T-cell (primary cell): ENCODE results near the gene THTPA. TPM values are rescaled to one million over a fixed set of nuclear protein-coding genes. Genes with fewer than 3 reads are reported as not detected.

Experiments
- ATAC-seq, 4 experiments: fragments of 200-7000 bp in 3 of 4; fragments of 150-1000 bp in 1 of 4; cut with Tn5 transposase; replicated peaks in 1 of 4; 1 replicate in 3 of 4; 2 replicates in 1 of 4; pipeline ENCODE4 v1.10.0; 2021; ENCODE audit warnings: moderate library complexity in 3 of 4, mild to moderate bottlenecking in 2 of 4, moderate number of reproducible peaks in 1 of 4
- CTCF ChIA-PET, 2 donors: fragments of 300-600 bp; sonication (Branson Sonifier 250); formaldehyde crosslinking; loops; one replicate each; lab custom pipeline; 2022; ENCODE audit warnings: antibody characterized with exemption in 2 of 2; lab: Charles Lee
- POLR2A ChIA-PET, 2 donors: fragments of 300-600 bp; sonication (Branson Sonifier 250); formaldehyde crosslinking; loops; one replicate each; lab custom pipeline; 2022; ENCODE audit warnings: antibody characterized with exemption in 2 of 2; lab: Charles Lee
- DNase-seq, 35 experiments: peaks; one replicate each; pipeline versions ENCODE4 v3.0.0 to v3.0.0-alpha.2; 2013 to 2023
- H3K27ac ChIP-seq: one replicate; pipeline ENCODE4 v1.5.1; 2013; ENCODE audit warnings: low read length
- H3K27me3 ChIP-seq, 2 experiments: replicated peaks in 1 of 2; 1 replicate in 1 of 2; 2 replicates in 1 of 2; pipeline versions ENCODE4 v1.6.1 to v1.7.0; 2013; ENCODE audit warnings: low read length in 1 of 2, mixed read lengths in 1 of 2; ENCODE audit not compliant: control insufficient read depth in 2 of 2, insufficient read depth in 2 of 2; ENCODE audit errors: extremely low read depth in 1 of 2
- H3K36me3 ChIP-seq, 2 donors: 1 replicate in 1 of 2; 2 replicates in 1 of 2; pipeline versions ENCODE4 v1.6.1 to v1.7.0; 2013; ENCODE audit warnings: low read length in 1 of 2; ENCODE audit not compliant: control insufficient read depth in 2 of 2, insufficient read depth in 1 of 2; ENCODE audit errors: extremely low read depth in 1 of 2
- H3K4me1 ChIP-seq, 2 experiments: 1 replicate in 1 of 2; 2 replicates in 1 of 2; pipeline versions ENCODE4 v1.6.1 to v1.7.0; 2013; ENCODE audit warnings: low read length in 2 of 2, mixed read lengths in 1 of 2; ENCODE audit not compliant: insufficient read depth in 2 of 2, control insufficient read depth in 1 of 2; ENCODE audit errors: extremely low read depth in 1 of 2
- H3K4me3 ChIP-seq, 2 donors: 1 replicate in 1 of 2; 2 replicates in 1 of 2; pipeline versions ENCODE4 v1.5.1 to v1.7.0; 2013; ENCODE audit warnings: mild to moderate bottlenecking in 2 of 2, low read length in 1 of 2, moderate library complexity in 1 of 2; ENCODE audit not compliant: control insufficient read depth in 1 of 2; ENCODE audit errors: extremely low read depth in 1 of 2
- H3K9me3 ChIP-seq: 2 replicates; pipeline ENCODE4 v1.7.0; 2013
- H3K27ac Mint-ChIP-seq, 2 donors: one replicate each; pipeline ENCODE4 v1.8.0; 2020 to 2021; ENCODE audit warnings: mild to moderate bottlenecking in 2 of 2, mixed read lengths in 2 of 2
- H3K27me3 Mint-ChIP-seq, 2 donors: one replicate each; pipeline ENCODE4 v1.8.0; 2021 to 2022; ENCODE audit warnings: mixed read lengths in 2 of 2
- H3K36me3 Mint-ChIP-seq: one replicate; pipeline ENCODE4 v1.8.0; 2021; ENCODE audit warnings: mixed read lengths
- H3K4me1 Mint-ChIP-seq, 3 donors: one replicate each; pipeline ENCODE4 v1.8.0; 2020 to 2022; ENCODE audit warnings: mixed read lengths in 3 of 3, mild to moderate bottlenecking in 1 of 3
- H3K4me3 Mint-ChIP-seq, 3 donors: one replicate each; pipeline ENCODE4 v1.8.0; 2020 to 2022; ENCODE audit warnings: mild to moderate bottlenecking in 3 of 3, mixed read lengths in 3 of 3, moderate library complexity in 3 of 3
- H3K9me3 Mint-ChIP-seq, 3 donors: one replicate each; pipeline ENCODE4 v1.8.0; 2020 to 2022; ENCODE audit warnings: mixed read lengths in 3 of 3
- WGBS: methylation state at CpG from one replicate; pipeline ENCODE4 v1.1.5; 2013; ENCODE audit warnings: missing lambda C conversion rate; ENCODE audit not compliant: insufficient coverage; 5-methylcytosine and 5-hydroxymethylcytosine counted together
- total RNA-seq, 35 experiments: library from RNA in 6 of 35; stranded (reverse) in 6 of 35; fragments of 120-200 nt in 1 of 35; gene quantifications; one replicate each; pipeline versions ENCODE4 v1.2.1 to v1.2.4 and lab custom pipeline; 2013 to 2026

The THTPA gene, protein sequence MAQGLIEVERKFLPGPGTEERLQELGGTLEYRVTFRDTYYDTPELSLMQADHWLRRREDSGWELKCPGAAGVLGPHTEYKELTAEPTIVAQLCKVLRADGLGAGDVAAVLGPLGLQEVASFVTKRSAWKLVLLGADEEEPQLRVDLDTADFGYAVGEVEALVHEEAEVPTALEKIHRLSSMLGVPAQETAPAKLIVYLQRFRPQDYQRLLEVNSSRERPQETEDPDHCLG
- total RNA-seq (10 to 100 TPM; 13.3 to 26.4 (median 20.5) TPM), total RNA-seq (lab: John Stamatoyannopoulos, UW) (4.0 to 14.8 (median 8.2) reads per million in 29 experiments)
- 9.5 TPM for total RNA-seq (2013)

DNA sequence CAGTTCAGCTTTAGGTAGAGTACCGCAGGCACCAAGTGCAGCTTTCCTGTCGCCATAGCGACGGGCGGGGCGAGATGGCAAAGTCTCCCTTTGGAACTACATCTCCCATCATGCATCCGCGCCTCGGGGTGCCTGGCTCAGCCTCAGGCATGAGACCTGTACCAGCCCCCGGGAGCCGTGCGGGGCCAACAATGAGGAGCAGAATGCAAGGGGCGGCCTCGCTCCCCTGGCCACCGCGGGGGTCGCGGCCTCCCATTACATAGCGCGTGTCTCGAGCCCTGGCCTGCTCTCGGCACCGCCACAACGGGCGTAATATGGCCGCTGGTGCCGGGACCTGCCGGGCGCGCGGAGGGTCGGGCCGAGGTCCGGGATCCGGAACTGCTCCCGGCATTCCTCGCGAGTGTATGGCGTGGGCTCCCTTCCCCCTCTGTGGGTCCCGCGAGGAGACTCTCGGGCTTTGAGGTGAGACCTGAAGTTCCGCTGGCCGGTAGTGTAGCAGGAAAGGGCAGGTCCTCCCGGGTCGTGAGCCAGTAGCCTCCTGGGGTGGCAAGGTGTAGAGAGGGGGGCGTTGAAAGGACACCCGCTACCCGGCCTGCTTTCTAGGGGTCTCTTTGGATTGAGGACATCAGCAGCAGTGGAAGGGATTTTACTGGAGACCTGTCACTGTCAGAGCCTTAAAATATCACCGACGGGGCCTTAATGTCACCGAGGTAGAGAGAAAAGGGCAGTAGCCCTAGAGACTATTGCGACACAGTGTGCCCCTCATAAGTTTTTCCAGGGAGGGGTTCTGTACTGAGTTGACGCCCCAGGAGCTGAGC lies at the start of gene THTPA:
THTPA (plus strand) TSS at position 390 of the 818 bp plus-strand sequence. CDS start 487 bp downstream, outside the sequence.
- DNase-seq (peak; percentile 86 to 98 (median 93)), ATAC-seq (peak; percentile 85 to 90 (median 88))
- peaks cover 33 to 45% (median 41%) of the 10 kb centered on the region in 3 donors for H3K4me1 Mint-ChIP-seq
- 1% methylated on average over 52 of the region's 54 CpGs for WGBS
- H3K9me3 Mint-ChIP-seq: no peaks in the 10 kb centered on the region
- peaks cover 6 to 48% of the 10 kb centered on the region in 2 experiments for H3K4me1 ChIP-seq
- peaks cover 0 to 5% of the 10 kb centered on the region in 2 experiments for H3K27me3 ChIP-seq
- no peaks in the 10 kb centered on the region for H3K9me3 ChIP-seq
- peak within 1 kb of the TSS; percentile 75 to 87 for H3K4me3 ChIP-seq
- CTCF ChIA-PET: interaction anchor here (0.5 to 9.2 kb wide), 6 partner anchors 13 to 461 kb away, joined by 3 to 107 read pairs (median 3); partner anchors contain the start of genes ACIN1 (in 1 of the 2) and C14orf119 (in 1 of the 2)
- peak within 1 kb of the TSS; percentile 78 for H3K27ac ChIP-seq
- H3K27ac Mint-ChIP-seq: peak within 1 kb of the TSS; percentile 90 to 96
- H3K36me3 Mint-ChIP-seq: peaks cover 13% of the 10 kb centered on the region
- H3K4me3 Mint-ChIP-seq: peak within 1 kb of the TSS; percentile 90 to 97 (median 96)
- peaks cover 11 to 31% of the 10 kb centered on the region in 2 donors for H3K36me3 ChIP-seq
- POLR2A ChIA-PET: interaction anchor here in 1 of 2 donors (0.6 kb wide), 1 partner anchor 732 kb away, joined by 3 read pairs; no protein-coding TSS in a partner anchor
- no peaks in the 10 kb centered on the region for H3K27me3 Mint-ChIP-seq

DNA sequence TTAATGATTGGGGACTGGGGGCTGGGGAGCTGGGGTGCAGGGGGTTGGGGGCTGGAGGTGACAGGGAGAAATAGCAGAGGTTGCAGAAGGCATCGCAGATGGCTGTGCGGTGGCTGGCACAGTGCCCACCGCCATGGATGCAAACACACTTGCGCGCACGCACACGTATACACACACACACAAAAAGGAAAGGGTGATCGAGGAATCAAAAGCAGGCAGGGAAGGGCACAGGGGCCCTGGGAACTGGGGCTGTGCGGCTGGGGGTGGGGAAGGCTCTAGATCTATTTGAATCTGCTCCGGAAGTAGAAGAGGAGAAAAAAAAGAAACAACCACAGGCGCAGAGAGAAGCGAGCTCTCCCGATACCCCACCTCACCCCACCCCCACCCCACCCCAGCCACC lies 43.9 kb upstream of the THTPA start:
- ATAC-seq: peak in 3 of 4 experiments; percentile 46 to 79 (median 61)
- peak overlapping the region; percentile 9 to 62 for H3K27ac Mint-ChIP-seq
- H3K27me3 ChIP-seq: no peaks in the 10 kb centered on the region
- peaks cover 18% of the 10 kb centered on the region for H3K36me3 Mint-ChIP-seq
- H3K36me3 ChIP-seq: peaks cover 0 to 3% of the 10 kb centered on the region in 2 donors
- H3K9me3 Mint-ChIP-seq: no peaks in the 10 kb centered on the region
- WGBS: no CpG with 5 or more reads among the region's 13 CpGs
- peaks cover 2 to 14% of the 10 kb centered on the region in 2 experiments for H3K4me1 ChIP-seq
- H3K27me3 Mint-ChIP-seq: no peaks in the 10 kb centered on the region
- peaks cover 9 to 18% (median 11%) of the 10 kb centered on the region in 3 donors for H3K4me1 Mint-ChIP-seq
- H3K4me3 Mint-ChIP-seq: peak overlapping the region; percentile 64 to 76 (median 74)
- H3K4me3 ChIP-seq: peak overlapping the region; percentile 14 to 34
- ChIA-PET CTCF (interaction anchor here (0.6 to 1.0 kb wide), 3 partner anchors 23 to 769 kb away, joined by 3 to 6 read pairs (median 5); no protein-coding TSS in a partner anchor), POLR2A (no interaction called here)
- H3K9me3 ChIP-seq: no peaks in the 10 kb centered on the region
- peak in 23 of 35 experiments; percentile 2 to 38 (median 15) for DNase-seq
- no peak overlapping the region for H3K27ac ChIP-seq

DNA sequence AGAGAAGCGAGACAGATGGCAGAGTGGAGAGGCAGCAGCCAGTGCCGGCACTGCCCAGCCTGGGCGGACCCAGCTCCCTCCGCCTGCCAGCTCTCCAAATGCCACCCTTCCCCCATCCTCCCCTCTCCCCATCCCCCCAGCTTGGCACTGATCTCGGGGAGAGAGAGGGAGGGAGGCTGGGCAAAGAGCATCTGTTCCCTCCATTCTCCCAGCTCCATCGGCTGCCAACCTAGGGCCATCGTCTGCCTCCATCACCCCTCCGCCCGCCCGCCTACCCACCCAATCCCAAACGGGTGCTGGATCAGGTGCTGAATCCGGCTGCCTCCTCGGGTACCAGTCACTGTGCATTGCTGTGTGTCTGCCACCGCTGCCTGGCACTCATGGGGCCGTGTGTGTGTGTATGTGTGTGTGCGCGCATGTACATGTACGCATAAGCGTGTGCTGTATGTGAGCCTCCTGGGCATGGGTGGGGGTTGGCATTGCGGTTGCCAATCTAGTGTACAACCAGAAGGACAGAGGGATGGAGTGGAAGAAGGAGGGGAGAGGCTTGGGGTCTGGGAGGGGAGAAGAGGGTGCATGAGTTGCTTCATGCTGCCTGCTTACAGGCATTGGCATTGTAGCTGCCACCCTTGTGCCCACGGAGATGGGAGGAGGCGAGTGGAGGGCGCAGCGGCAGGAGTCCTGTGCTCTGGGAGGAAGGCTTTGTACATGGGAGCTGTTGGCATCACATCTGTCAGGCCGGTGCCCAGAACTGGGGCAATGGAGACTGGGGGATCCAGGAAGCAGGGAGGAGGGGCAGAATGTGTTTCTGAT lies 42.9 kb upstream of the THTPA start:
- H3K36me3 ChIP-seq: peaks cover 0 to 3% of the 10 kb centered on the region in 2 donors
- H3K4me3 Mint-ChIP-seq: peak overlapping the region in 1 of 3 donors; percentile 64
- POLR2A ChIA-PET: no interaction called here
- H3K4me1 Mint-ChIP-seq: peaks cover 9 to 18% (median 11%) of the 10 kb centered on the region in 3 donors
- DNase-seq (no peak), ATAC-seq (no peak)
- no peaks in the 10 kb centered on the region for H3K27me3 Mint-ChIP-seq
- H3K27me3 ChIP-seq: no peaks in the 10 kb centered on the region
- H3K27ac Mint-ChIP-seq: no peak overlapping the region
- no peak overlapping the region for H3K27ac ChIP-seq
- 88% methylated on average over 20 of the region's 25 CpGs for WGBS
- peaks cover 2 to 14% of the 10 kb centered on the region in 2 experiments for H3K4me1 ChIP-seq
- CTCF ChIA-PET: no interaction called here
- peaks cover 15% of the 10 kb centered on the region for H3K36me3 Mint-ChIP-seq
- no peak overlapping the region for H3K4me3 ChIP-seq
- no peaks in the 10 kb centered on the region for H3K9me3 Mint-ChIP-seq
- H3K9me3 ChIP-seq: no peaks in the 10 kb centered on the region

DNA sequence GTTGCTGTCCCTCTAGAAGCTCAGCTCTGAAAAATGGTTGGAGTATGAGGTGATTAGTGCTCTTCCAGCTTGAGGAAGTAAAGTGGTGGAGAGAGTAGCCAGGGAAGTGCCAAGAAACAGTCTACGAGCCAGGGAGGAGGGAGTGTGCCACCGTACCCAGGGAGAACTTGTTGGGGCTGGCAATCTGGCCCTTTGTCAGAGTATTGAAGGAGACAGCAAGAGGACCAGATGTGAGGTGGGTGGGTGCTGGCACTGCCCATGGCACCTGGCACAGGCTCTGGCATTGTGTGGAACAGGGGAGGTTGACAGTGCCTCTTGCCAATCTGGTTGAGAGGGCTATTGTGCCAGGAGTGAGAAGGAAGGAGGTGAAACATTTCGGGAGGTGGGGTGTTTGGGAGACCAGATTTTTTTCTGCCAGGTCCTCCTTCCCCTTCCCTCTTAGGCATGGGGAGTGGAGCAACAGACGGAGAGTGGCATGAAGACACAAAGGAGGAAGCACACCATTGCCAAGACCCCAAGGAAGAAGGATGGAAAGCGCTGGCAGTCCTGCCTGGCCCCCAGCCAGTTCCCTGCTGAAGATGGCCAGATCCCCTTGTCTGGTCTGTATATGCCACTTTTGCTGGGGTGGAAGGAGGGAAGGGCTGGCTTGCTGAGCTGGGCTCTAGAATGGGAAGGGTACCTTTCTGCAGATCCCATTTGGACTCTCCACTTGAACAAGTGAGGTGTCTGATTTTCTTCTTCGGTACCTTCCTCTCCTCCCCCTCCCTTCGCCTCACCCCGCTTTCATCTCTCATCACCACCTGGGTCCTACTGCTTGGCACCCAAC lies 42.0 kb upstream of the THTPA start:
- no peak overlapping the region for H3K27ac ChIP-seq
- ChIA-PET CTCF (no interaction called here), POLR2A (no interaction called here)
- H3K4me3 ChIP-seq: no peak overlapping the region
- 80% methylated on average over 7 of the region's 8 CpGs for WGBS
- ATAC-seq: no peak
- DNase-seq: no peak
- no peaks in the 10 kb centered on the region for H3K9me3 ChIP-seq
- Mint-ChIP-seq H3K27ac (no peak overlapping the region), H3K4me1 (peaks cover 9 to 18% (median 11%) of the 10 kb centered on the region in 3 donors), H3K27me3 (no peaks in the 10 kb centered on the region), H3K36me3 (peaks cover 15% of the 10 kb centered on the region), H3K4me3 (peak overlapping the region in 1 of 3 donors; percentile 3), H3K9me3 (no peaks in the 10 kb centered on the region)
- peaks cover 2 to 14% of the 10 kb centered on the region in 2 experiments for H3K4me1 ChIP-seq
- no peaks in the 10 kb centered on the region for H3K27me3 ChIP-seq
- peaks cover 0 to 3% of the 10 kb centered on the region in 2 donors for H3K36me3 ChIP-seq

DNA sequence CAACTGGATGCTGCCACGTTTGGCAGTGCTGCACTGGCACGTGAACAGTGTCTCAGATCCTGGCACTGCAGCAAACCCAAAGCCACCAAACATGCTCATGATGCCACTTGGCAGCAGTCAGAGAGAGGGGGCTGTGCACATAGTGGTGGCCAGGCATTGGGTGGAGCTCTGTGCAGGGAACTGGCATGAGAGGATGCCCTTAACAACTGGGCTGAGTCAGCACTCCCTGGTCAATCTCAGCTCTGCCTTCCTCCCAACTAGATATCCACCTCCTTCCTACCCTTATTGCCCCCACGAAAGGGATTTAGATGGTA lies 41.5 kb upstream of the THTPA start:
- H3K27ac ChIP-seq: no peak overlapping the region
- Mint-ChIP-seq H3K9me3 (no peaks in the 10 kb centered on the region), H3K4me1 (peaks cover 9 to 18% (median 11%) of the 10 kb centered on the region in 3 donors), H3K27ac (no peak overlapping the region), H3K4me3 (no peak overlapping the region), H3K27me3 (no peaks in the 10 kb centered on the region), H3K36me3 (peaks cover 12% of the 10 kb centered on the region)
- ChIA-PET POLR2A (no interaction called here), CTCF (no interaction called here)
- no peaks in the 10 kb centered on the region for H3K27me3 ChIP-seq
- DNase-seq (no peak), ATAC-seq (no peak)
- WGBS: no CpG with 5 or more reads among the region's 3 CpGs
- H3K36me3 ChIP-seq: peaks cover 0 to 3% of the 10 kb centered on the region in 2 donors
- H3K9me3 ChIP-seq: no peaks in the 10 kb centered on the region
- H3K4me1 ChIP-seq: peaks cover 2 to 14% of the 10 kb centered on the region in 2 experiments
- H3K4me3 ChIP-seq: no peak overlapping the region
